ENCODE results near the gene APCDD1. TPM values are rescaled to one million over a fixed set of nuclear protein-coding genes. Genes with fewer than 3 reads are reported as not detected.

Gene APCDD1
- total RNA-seq, 1 experiment from 2014 or later = not detected

GRCh38 chr18:10477121-10477862 lies 22.9 kb downstream of the APCDD1 start:
- no peaks in the 10 kb centered on the region for H3K36me3 Mint-ChIP-seq (ENCODE audit: insufficient read depth, unreplicated experiment)
- BruUV-seq (replicated peaks) = no TSS peak
- TF ChIP-seq, protein P1, sequence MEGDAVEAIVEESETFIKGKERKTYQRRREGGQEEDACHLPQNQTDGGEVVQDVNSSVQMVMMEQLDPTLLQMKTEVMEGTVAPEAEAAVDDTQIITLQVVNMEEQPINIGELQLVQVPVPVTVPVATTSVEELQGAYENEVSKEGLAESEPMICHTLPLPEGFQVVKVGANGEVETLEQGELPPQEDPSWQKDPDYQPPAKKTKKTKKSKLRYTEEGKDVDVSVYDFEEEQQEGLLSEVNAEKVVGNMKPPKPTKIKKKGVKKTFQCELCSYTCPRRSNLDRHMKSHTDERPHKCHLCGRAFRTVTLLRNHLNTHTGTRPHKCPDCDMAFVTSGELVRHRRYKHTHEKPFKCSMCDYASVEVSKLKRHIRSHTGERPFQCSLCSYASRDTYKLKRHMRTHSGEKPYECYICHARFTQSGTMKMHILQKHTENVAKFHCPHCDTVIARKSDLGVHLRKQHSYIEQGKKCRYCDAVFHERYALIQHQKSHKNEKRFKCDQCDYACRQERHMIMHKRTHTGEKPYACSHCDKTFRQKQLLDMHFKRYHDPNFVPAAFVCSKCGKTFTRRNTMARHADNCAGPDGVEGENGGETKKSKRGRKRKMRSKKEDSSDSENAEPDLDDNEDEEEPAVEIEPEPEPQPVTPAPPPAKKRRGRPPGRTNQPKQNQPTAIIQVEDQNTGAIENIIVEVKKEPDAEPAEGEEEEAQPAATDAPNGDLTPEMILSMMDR (IDR thresholded peaks at IDR 0.05; ENCODE audit: unreplicated experiment) = no peak
- no peak overlapping the region for H3K27ac Mint-ChIP-seq (ENCODE audit: unreplicated experiment)
- no peaks in the 10 kb centered on the region for H3K4me1 Mint-ChIP-seq (ENCODE audit: low read depth, unreplicated experiment)
- intact Hi-C loops (cut with micrococcal nuclease; ENCODE audit: unreplicated experiment) = no loop called here
- H3K4me3 Mint-ChIP-seq (ENCODE audit: low read depth, unreplicated experiment) = no peak overlapping the region
- no peak for DNase-seq
- CTCF ChIA-PET = no interaction called here
- peaks cover 84% of the 10 kb centered on the region for H3K27me3 Mint-ChIP-seq (ENCODE audit: unreplicated experiment)
- no peaks in the 10 kb centered on the region for H3K9me3 Mint-ChIP-seq (ENCODE audit: low read depth, unreplicated experiment)

- Mint-ChIP-seq H3K4me1 (ENCODE audit: low read depth, unreplicated experiment) (no peaks in the 10 kb centered on the region), H3K4me3 (ENCODE audit: low read depth, unreplicated experiment) (no peak overlapping the region), H3K36me3 (ENCODE audit: insufficient read depth, unreplicated experiment) (no peaks in the 10 kb centered on the region), H3K9me3 (ENCODE audit: low read depth, unreplicated experiment) (no peaks in the 10 kb centered on the region), H3K27ac (ENCODE audit: unreplicated experiment) (no peak overlapping the region), H3K27me3 (ENCODE audit: unreplicated experiment) (peaks cover 89% of the 10 kb centered on the region)
- TF ChIP-seq, protein P1 (IDR thresholded peaks at IDR 0.05; ENCODE audit: unreplicated experiment) = no peak
- intact Hi-C loops (cut with micrococcal nuclease; ENCODE audit: unreplicated experiment) = no loop called here
- CTCF ChIA-PET = no interaction called here
- no peak for DNase-seq
- no TSS peak for BruUV-seq (replicated peaks)
These were observed 23.4 kb downstream of the APCDD1 start for GRCh38 chr18:10477863-10478260.

DNA sequence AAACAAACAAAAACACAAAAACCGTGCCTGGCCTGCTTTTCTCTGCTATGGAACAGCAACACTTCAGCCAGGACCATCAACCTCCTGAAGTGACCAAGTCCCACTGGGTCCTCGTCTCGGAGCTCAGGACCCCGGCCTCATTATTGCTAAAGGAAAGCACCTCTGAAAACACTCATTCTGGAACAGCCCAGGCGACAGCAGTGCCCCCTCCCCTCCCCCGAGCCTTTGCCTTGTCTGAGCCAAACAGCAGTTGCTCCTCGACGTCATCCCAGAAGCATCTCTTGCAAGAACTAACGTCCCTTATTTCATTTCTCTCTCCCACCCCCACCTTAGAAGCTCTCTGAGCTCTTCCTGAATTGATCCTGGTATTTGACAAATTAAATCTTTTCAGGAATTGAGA lies 27.4 kb downstream of the APCDD1 start:
- no peaks in the 10 kb centered on the region for H3K4me1 Mint-ChIP-seq (ENCODE audit: low read depth, unreplicated experiment)
- no peak for DNase-seq
- no peaks in the 10 kb centered on the region for H3K9me3 Mint-ChIP-seq (ENCODE audit: low read depth, unreplicated experiment)
- CTCF ChIA-PET = no interaction called here
- peaks cover 84% of the 10 kb centered on the region for H3K27me3 Mint-ChIP-seq (ENCODE audit: unreplicated experiment)
- no TSS peak for BruUV-seq (replicated peaks)
- TF ChIP-seq, protein P1 (IDR thresholded peaks at IDR 0.05; ENCODE audit: unreplicated experiment) = no peak
- no peak overlapping the region for H3K4me3 Mint-ChIP-seq (ENCODE audit: low read depth, unreplicated experiment)
- H3K36me3 Mint-ChIP-seq (ENCODE audit: insufficient read depth, unreplicated experiment) = no peaks in the 10 kb centered on the region
- intact Hi-C loops (cut with micrococcal nuclease; ENCODE audit: unreplicated experiment) = no loop called here
- H3K27ac Mint-ChIP-seq (ENCODE audit: unreplicated experiment) = no peak overlapping the region

DNA sequence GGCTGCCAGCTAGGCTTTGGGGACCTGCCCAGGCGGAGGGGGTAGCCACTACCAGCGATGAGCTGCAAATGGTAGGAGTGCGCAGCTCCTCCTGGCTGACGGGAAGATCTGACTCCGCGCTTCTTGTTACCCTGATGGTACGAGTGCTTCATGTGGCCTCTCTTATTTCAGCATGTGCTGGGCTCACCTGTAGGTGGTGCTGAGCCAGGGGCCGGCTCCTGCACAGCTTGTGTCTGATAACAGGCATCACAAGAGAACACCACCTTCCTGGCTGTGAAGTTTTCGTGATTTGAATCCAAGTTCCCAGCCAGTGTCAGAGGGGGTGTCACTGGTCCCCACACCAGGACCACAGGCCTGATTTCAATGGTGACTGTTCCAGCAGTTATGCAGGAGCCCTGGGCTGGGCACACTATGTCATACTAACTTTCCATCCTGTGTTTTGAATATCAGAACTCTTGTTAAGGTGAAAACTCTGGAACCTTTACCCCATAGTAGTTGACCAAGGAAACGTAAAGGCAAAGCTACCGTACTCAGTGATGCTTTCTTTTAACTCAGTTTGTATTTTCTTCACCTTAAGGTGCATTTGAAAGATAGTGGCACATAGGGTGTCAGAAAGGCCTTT lies 28.0 kb downstream of the APCDD1 start:
- intact Hi-C loops (cut with micrococcal nuclease; ENCODE audit: unreplicated experiment) = no loop called here
- H3K27me3 Mint-ChIP-seq (ENCODE audit: unreplicated experiment) = peaks cover 84% of the 10 kb centered on the region
- H3K4me3 Mint-ChIP-seq (ENCODE audit: low read depth, unreplicated experiment) = no peak overlapping the region
- no peaks in the 10 kb centered on the region for H3K9me3 Mint-ChIP-seq (ENCODE audit: low read depth, unreplicated experiment)
- H3K4me1 Mint-ChIP-seq (ENCODE audit: low read depth, unreplicated experiment) = no peaks in the 10 kb centered on the region
- no TSS peak for BruUV-seq (replicated peaks)
- no peak overlapping the region for H3K27ac Mint-ChIP-seq (ENCODE audit: unreplicated experiment)
- no peak for DNase-seq
- TF ChIP-seq, protein P1 (IDR thresholded peaks at IDR 0.05; ENCODE audit: unreplicated experiment) = no peak
- H3K36me3 Mint-ChIP-seq (ENCODE audit: insufficient read depth, unreplicated experiment) = no peaks in the 10 kb centered on the region
- CTCF ChIA-PET = interaction anchor here (0.6 to 0.7 kb wide), 2 partner anchors 8 to 11 kb away, joined by 4 read pairs; no protein-coding TSS in a partner anchor
